NCI-H187 (cell line): ENCODE results near the gene CADM1.

Experiments
- DNase-seq, 2 experiments: peaks; one replicate each; lab custom pipeline; 2025; lab: John Stamatoyannopoulos, UW

Gene CADM1

DNA sequence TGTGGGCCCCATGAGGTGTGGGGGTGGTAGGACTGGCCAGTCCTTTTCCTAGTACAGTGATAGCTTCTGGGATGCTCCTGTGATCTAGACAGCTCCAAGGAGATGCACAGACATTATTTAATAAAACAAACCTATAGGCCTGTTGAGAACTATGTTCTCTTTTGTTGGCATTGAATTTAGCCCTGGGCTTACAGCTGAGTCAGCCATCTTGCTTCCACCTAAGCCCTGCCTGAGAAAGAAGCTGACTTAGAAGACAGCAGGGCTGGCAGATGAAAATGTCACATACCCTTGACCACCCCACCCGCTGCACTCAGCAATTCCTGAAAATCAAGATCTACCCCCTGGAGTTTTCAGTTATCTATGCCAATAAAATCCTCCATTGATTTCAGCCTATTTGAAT lies 353.2 kb downstream of the CADM1 start:
- no peak for DNase-seq

- no peak for DNase-seq
These were observed 355.5 kb downstream of the CADM1 start for GRCh38 chr11:115148691-115149090.

GRCh38 chr11:115148101-115148500 lies 356.1 kb downstream of the CADM1 start:
- no peak for DNase-seq

GRCh38 chr11:115147243-115147807 lies 356.9 kb downstream of the CADM1 start:
- no peak for DNase-seq

DNA sequence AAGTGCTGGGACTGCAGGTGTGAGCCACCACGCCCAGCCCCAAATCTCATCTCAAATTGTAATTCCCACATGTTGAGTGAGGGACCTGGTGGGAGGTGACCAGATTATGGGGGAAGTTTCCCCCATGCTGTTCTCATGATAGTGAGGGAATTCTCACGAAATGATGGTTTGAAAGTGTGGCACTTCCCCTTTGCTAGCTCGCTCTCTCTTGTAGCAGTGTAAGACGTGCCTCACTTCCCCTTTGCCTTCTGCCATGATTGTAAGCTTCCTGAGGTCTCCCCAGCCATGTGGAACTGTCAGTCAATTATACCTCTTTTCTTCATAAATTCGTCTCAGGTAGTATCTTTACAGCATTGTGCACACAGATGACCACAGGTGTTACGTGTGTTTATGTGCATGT lies 357.8 kb downstream of the CADM1 start:
- DNase-seq: no peak

- peak; percentile 73 to 77 for DNase-seq
These were observed 358.9 kb downstream of the CADM1 start for GRCh38 chr11:115145324-115145723.

DNA sequence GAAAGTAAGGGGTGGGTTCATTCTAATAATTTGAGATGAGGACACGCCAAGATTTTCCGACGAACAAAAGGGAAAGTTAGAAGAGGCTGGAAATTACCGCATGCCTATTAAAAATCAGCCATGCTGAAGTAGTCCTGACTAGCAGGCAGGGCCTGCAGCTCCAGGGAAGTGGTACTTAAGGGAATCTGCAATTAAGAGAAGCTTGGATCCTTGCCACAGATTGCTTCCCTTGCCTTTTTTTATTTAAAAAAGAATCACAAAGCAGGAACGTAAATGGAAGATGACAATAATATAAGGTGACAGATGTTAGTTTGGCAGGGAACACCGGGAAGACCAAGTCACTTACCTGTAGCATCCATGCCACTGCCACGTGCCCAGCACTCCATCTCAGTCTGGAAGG lies 359.3 kb downstream of the CADM1 start:
- peak; percentile 59 to 92 for DNase-seq

GRCh38 chr11:115144014-115144413 lies 360.2 kb downstream of the CADM1 start:
- no peak for DNase-seq

DNA sequence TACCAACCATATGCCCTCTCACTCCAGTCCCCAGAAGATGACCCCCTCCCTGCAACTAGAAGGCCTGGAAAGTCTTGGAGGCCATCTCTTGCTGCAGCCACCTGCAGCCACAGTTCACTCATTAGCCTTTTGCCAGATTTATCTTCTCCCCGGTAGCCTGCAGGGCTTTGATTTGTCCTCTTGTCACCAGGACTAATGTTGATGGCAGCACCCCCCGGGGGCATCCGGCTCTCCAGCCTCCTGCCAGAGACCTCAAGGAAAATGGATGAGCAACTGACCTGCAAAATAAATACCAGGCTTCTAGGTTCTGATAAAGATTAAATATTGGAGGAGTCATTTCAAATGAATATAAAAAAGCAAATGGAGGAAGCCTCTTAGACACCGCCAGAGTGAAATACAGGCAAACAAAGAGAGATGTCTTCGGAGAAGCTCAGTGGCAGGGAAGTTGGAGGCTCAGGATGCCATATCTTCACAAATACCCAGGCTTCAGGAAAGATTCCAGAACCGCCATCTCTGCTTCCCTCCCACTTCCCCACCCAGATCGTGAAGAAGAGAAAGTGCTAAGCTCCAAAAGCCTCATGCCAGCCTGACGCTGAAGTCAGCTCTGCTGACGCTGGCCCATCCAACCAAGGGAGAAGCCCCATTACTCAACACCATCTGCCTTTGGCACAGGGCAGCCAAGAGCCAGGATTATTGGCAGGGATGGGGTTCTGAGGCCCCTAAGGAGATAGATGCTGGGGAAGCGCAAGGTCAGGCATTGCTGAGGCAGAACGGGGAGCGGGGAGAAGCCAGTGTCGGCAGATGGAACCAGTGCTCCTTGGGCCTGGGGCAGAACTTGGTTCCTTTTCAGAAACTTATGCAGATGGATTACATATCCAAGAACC lies 362.7 kb downstream of the CADM1 start:
- DNase-seq: no peak

- no peak for DNase-seq
These were observed 368.3 kb downstream of the CADM1 start for GRCh38 chr11:115135936-115136335.

DNA sequence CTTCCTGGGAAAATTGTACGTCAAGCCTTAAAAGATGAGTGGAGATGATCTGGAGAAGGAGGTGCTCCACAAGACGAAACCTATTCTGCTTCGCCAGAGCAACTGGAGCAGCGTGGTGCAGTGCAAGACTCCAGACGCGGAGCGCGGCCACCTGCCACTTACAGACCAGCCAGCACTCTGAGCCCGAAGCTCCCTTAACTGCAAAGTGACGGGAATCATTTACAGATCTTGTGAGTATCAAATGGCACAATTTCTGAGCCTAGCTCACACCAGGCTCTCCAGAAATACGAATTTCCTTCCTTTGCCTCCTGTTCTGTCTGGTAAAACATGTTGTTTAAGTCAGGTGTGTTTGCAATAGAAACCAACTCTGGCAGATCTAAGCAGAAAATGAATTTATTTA lies 369.3 kb downstream of the CADM1 start:
- DNase-seq: peak; percentile 42 to 57

- DNase-seq: no peak
These were observed 370.6 kb downstream of the CADM1 start for GRCh38 chr11:115133475-115134209.

DNA sequence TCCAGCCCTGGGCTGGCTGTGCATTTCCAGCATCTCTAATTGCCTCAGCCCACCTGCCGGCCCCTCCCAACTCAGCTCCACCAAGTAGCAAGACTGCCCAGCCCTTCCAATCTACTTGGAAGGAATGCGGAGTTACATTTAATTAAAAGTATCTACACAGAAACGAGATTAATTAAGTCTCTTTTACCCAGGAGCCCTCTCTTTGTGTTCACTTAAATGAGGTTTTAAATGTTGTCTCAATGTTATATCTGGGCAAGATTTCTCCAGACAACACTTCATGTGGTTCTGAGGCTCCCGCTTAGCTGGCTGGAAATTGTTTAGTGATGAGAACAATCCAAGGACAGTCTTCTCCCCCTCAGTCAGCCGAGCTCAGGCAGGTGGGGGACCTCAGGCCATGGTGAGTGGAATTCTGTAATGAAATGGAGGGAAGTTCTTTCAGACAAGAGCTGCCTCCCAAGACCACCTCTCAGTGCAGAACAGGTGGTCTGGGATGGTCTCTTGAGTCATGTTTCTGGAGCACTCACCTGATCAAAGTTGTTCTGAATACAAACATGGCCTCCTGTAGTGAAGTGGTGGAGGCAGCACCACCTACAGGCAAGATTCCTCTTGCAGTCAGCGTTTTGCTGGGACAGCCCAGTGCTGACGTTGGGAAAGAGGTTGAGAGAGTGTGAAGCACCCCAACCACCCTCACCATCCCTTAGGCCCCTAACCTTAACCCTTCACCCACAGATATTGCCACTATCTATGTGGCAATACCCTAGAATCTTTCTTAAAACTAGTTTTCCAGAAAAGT lies 371.6 kb downstream of the CADM1 start:
- DNase-seq: no peak

DNA sequence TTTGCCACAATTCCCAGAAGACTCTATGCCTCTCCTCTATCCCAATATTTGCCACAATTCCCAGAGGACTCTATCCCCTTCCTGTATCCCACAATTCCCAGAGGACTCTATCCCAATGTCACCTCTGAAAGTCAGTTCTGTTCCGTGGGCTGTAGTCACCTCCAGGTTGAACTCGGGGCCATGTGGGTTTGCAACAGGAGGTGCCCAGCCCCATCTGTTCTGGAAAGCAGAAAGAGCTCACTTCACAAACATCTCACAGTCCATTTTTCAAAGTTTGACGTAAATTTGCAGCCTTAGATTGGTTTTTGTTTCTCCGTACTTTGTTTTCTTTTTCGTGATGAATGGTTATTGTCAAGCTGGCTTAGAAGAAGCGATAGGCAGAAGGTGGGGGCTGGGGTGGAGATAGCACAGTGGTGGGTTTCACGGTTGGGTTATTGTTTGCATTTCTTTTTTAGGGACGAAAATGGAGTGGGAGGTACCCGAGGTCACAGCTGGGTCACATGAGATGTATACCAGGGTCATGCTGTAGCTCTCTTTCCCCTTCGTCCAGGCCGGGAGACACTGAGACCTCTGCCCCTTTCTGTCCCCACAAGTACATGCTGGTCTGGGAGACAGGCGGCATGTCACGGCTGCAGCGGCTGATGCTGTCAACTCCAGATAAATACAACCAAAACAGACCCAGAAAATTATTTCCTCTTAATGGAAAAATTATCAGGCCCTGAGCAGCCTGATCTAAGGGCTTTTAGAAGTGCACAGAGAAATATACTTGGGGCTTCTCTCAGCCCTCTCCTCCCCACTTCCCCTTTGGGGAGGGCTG lies 374.5 kb downstream of the CADM1 start:
- DNase-seq: no peak

DNA sequence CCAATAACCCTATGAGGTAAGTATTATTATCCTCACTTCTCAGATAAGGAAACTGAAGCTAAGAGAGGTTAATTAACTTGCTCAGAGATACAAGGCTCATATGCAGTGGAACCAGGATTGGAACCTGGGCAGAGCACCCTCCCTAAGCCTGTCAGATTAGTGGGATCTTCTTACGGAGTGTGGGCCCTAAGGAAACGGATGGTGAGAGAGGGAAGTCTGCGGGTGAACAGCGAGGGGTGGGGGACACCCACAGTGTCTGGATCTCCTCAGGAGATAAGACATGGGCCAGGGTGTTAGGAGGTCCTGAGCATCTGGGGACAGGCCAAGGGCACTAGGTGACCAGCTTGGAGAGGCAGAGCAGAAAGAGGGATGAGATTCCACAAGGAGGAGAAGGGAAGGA lies 376.0 kb downstream of the CADM1 start:
- no peak for DNase-seq

DNA sequence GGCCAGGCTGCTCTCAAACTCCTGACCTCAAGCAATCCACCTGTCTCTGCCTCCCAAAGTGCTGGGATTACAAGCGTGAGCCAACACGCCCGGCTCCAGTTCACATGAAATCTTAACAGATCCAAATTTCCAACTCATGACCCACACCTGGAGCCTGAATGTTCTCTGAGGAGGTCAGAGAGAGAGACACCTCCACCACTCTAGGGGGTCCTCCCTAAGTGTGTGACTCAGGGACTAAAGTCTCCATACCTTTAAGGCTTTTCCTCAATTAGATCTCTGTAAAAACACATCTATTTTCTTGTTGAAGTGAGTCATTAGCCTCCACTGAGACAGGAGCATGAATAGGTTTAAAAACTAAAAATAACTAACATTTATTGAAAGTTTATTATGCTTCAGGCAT lies 376.4 kb downstream of the CADM1 start:
- no peak for DNase-seq

- DNase-seq: no peak
These were observed 377.6 kb downstream of the CADM1 start for GRCh38 chr11:115126515-115127208.

DNA sequence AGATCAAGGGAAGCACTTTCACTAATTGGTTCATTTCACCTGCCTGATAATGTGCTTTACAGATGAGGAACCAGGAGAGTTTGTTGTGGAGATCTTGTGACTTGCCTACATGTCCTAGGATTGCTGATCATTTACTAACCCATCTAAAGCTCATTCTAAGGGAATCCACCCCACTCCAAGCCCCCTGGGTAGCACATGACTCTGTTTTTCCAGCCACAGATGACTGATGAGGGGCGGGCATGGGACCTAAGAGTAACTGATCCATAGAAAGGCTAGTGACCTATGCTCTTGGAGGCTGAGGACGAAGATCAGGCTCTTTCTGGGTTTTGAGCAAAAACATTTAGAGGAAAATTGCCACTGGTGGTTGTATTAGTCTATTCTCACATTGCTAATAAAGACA lies 378.1 kb downstream of the CADM1 start:
- DNase-seq: no peak

GRCh38 chr11:115124786-115125185 lies 379.4 kb downstream of the CADM1 start:
- no peak for DNase-seq

GRCh38 chr11:115123641-115124040 lies 380.6 kb downstream of the CADM1 start:
- peak in 1 of 2 experiments; percentile 69 for DNase-seq

DNA sequence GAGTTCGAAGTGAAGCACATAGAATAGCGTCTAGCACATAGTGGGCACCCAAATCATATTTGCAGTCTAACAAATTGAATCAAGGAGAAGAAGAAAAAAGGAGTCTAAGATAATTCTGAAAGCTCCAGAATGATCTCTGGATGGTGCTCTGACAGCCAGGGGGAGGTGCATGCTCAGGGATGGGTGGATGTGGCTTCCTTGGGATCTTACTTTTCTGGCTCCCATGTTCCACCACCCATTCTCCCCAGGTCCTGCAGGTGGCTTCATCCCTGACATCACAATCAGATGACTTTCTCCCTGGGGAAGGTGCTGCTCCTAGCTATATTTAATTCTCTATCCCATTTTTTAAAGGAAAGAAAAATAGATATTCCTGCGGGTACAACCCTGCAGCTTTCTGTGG lies 381.9 kb downstream of the CADM1 start:
- no peak for DNase-seq
